T-cell (primary cell): ENCODE results near the gene WNT9A. TPM values are rescaled to one million over a fixed set of nuclear protein-coding genes. Genes with fewer than 3 reads are reported as not detected.

Source experiments
- ATAC-seq, 4 experiments: fragments of 200-7000 bp in 3 of 4; fragments of 150-1000 bp in 1 of 4; cut with Tn5 transposase; replicated peaks in 1 of 4; 1 replicate in 3 of 4; 2 replicates in 1 of 4; pipeline ENCODE4 v1.10.0; 2021; ENCODE audit warnings: moderate library complexity in 3 of 4, mild to moderate bottlenecking in 2 of 4, moderate number of reproducible peaks in 1 of 4
- CTCF ChIA-PET, 2 donors: fragments of 300-600 bp; sonication (Branson Sonifier 250); formaldehyde crosslinking; loops; one replicate each; lab custom pipeline; 2022; ENCODE audit warnings: antibody characterized with exemption in 2 of 2; lab: Charles Lee
- POLR2A ChIA-PET, 2 donors: fragments of 300-600 bp; sonication (Branson Sonifier 250); formaldehyde crosslinking; loops; one replicate each; lab custom pipeline; 2022; ENCODE audit warnings: antibody characterized with exemption in 2 of 2; lab: Charles Lee
- DNase-seq, 35 experiments: peaks; one replicate each; pipeline versions ENCODE4 v3.0.0 to v3.0.0-alpha.2; 2013 to 2023
- H3K27ac ChIP-seq: one replicate; pipeline ENCODE4 v1.5.1; 2013; ENCODE audit warnings: low read length
- H3K27me3 ChIP-seq, 2 experiments: replicated peaks in 1 of 2; 1 replicate in 1 of 2; 2 replicates in 1 of 2; pipeline versions ENCODE4 v1.6.1 to v1.7.0; 2013; ENCODE audit warnings: low read length in 1 of 2, mixed read lengths in 1 of 2; ENCODE audit not compliant: control insufficient read depth in 2 of 2, insufficient read depth in 2 of 2; ENCODE audit errors: extremely low read depth in 1 of 2
- H3K36me3 ChIP-seq, 2 donors: 1 replicate in 1 of 2; 2 replicates in 1 of 2; pipeline versions ENCODE4 v1.6.1 to v1.7.0; 2013; ENCODE audit warnings: low read length in 1 of 2; ENCODE audit not compliant: control insufficient read depth in 2 of 2, insufficient read depth in 1 of 2; ENCODE audit errors: extremely low read depth in 1 of 2
- H3K4me1 ChIP-seq, 2 experiments: 1 replicate in 1 of 2; 2 replicates in 1 of 2; pipeline versions ENCODE4 v1.6.1 to v1.7.0; 2013; ENCODE audit warnings: low read length in 2 of 2, mixed read lengths in 1 of 2; ENCODE audit not compliant: insufficient read depth in 2 of 2, control insufficient read depth in 1 of 2; ENCODE audit errors: extremely low read depth in 1 of 2
- H3K4me3 ChIP-seq, 2 donors: 1 replicate in 1 of 2; 2 replicates in 1 of 2; pipeline versions ENCODE4 v1.5.1 to v1.7.0; 2013; ENCODE audit warnings: mild to moderate bottlenecking in 2 of 2, low read length in 1 of 2, moderate library complexity in 1 of 2; ENCODE audit not compliant: control insufficient read depth in 1 of 2; ENCODE audit errors: extremely low read depth in 1 of 2
- H3K9me3 ChIP-seq: 2 replicates; pipeline ENCODE4 v1.7.0; 2013
- H3K27ac Mint-ChIP-seq, 2 donors: one replicate each; pipeline ENCODE4 v1.8.0; 2020 to 2021; ENCODE audit warnings: mild to moderate bottlenecking in 2 of 2, mixed read lengths in 2 of 2
- H3K27me3 Mint-ChIP-seq, 2 donors: one replicate each; pipeline ENCODE4 v1.8.0; 2021 to 2022; ENCODE audit warnings: mixed read lengths in 2 of 2
- H3K36me3 Mint-ChIP-seq: one replicate; pipeline ENCODE4 v1.8.0; 2021; ENCODE audit warnings: mixed read lengths
- H3K4me1 Mint-ChIP-seq, 3 donors: one replicate each; pipeline ENCODE4 v1.8.0; 2020 to 2022; ENCODE audit warnings: mixed read lengths in 3 of 3, mild to moderate bottlenecking in 1 of 3
- H3K4me3 Mint-ChIP-seq, 3 donors: one replicate each; pipeline ENCODE4 v1.8.0; 2020 to 2022; ENCODE audit warnings: mild to moderate bottlenecking in 3 of 3, mixed read lengths in 3 of 3, moderate library complexity in 3 of 3
- H3K9me3 Mint-ChIP-seq, 3 donors: one replicate each; pipeline ENCODE4 v1.8.0; 2020 to 2022; ENCODE audit warnings: mixed read lengths in 3 of 3
- WGBS: methylation state at CpG from one replicate; pipeline ENCODE4 v1.1.5; 2013; ENCODE audit warnings: missing lambda C conversion rate; ENCODE audit not compliant: insufficient coverage; 5-methylcytosine and 5-hydroxymethylcytosine counted together
- total RNA-seq, 35 experiments: library from RNA in 6 of 35; stranded (reverse) in 6 of 35; fragments of 120-200 nt in 1 of 35; gene quantifications; one replicate each; pipeline versions ENCODE4 v1.2.1 to v1.2.4 and lab custom pipeline; 2013 to 2026

The WNT9A gene
- total RNA-seq, 5 donors from 2014 or later (not counting 1 experiment from before 2014, with no cell fraction given): 0.12 to 0.72 (median 0.48) TPM; not detected in 1

DNA sequence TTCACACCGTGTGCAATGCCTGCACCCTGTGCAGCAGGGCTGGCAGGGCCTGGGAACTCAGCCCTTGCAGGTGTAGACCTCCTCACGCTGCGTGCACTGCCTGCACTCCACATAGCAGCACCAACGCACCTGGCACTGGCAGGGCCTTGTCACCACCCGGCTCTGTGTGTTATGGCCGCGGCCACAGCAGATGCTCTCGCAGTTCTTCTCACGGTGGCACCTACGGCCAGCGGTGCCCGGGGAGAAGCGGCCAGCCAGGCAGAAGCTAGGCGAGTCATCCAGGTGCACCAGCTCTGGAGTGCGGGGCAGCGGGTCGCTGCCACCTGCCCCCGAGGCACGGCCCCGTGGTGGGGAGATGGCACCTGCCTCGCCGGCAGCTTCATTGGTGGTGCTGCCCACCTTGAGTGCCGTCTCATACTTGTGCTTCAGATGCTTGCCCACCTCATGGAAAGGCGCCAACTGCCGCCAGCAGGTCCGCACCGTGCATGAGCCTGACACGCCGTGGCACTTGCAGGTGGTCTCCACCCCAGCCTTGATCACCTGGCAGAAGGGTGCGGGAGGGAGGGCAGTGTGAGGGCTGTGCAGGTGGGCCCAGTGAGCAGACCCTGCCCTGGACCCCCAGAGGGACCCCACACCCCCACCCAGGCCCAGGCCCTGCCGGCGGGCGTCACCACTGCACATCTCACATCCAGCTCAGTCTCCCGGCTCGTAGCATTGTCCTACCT lies 26.1 kb downstream of the WNT9A start:
- H3K36me3 Mint-ChIP-seq: no peaks in the 10 kb centered on the region
- Histone ChIP-seq H3K9me3 (no peaks in the 10 kb centered on the region), H3K4me1 (no peaks in the 10 kb centered on the region), H3K27ac (no peak overlapping the region), H3K4me3 (no peak overlapping the region), H3K36me3 (no peaks in the 10 kb centered on the region), H3K27me3 (peaks cover 0 to 14% of the 10 kb centered on the region in 2 experiments)
- H3K9me3 Mint-ChIP-seq: no peaks in the 10 kb centered on the region
- ATAC-seq (no peak), DNase-seq (no peak)
- POLR2A ChIA-PET: no interaction called here
- H3K27ac Mint-ChIP-seq: no peak overlapping the region
- CTCF ChIA-PET: no interaction called here
- WGBS: 86% methylated on average over 31 of the region's 35 CpGs
- H3K27me3 Mint-ChIP-seq: no peaks in the 10 kb centered on the region
- H3K4me1 Mint-ChIP-seq: no peaks in the 10 kb centered on the region
- H3K4me3 Mint-ChIP-seq: no peak overlapping the region

DNA sequence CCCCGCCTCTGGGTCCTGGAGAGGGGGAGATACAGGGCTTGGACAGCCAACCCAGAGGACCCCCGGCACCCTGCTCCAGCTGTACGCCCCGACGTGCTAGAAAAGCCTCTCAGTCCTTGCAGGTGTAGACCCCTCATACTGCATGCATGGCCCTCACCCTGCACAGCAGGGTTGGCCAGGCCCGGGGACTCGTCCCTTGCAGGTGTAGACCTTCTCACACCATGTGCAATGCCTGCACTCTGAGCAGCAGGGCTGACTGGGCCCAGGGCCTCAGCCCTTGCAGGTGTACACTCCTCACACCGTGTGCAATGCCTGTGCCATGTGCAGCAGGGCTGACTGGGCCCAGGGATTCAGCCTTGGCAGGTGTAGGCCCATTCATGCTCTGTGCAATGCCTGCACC lies 26.8 kb downstream of the WNT9A start:
- CTCF ChIA-PET: no interaction called here
- no peak overlapping the region for H3K4me3 ChIP-seq
- POLR2A ChIA-PET: no interaction called here
- no peaks in the 10 kb centered on the region for H3K9me3 ChIP-seq
- WGBS: 86% methylated on average over 8 of the region's 8 CpGs
- H3K4me3 Mint-ChIP-seq: no peak overlapping the region
- DNase-seq: no peak
- H3K4me1 ChIP-seq: no peaks in the 10 kb centered on the region
- H3K27ac ChIP-seq: no peak overlapping the region
- H3K4me1 Mint-ChIP-seq: no peaks in the 10 kb centered on the region
- no peak overlapping the region for H3K27ac Mint-ChIP-seq
- no peaks in the 10 kb centered on the region for H3K9me3 Mint-ChIP-seq
- peaks cover 0 to 16% of the 10 kb centered on the region in 2 experiments for H3K27me3 ChIP-seq
- ATAC-seq: no peak
- H3K36me3 ChIP-seq: no peaks in the 10 kb centered on the region
- no peaks in the 10 kb centered on the region for H3K27me3 Mint-ChIP-seq
- no peaks in the 10 kb centered on the region for H3K36me3 Mint-ChIP-seq

DNA sequence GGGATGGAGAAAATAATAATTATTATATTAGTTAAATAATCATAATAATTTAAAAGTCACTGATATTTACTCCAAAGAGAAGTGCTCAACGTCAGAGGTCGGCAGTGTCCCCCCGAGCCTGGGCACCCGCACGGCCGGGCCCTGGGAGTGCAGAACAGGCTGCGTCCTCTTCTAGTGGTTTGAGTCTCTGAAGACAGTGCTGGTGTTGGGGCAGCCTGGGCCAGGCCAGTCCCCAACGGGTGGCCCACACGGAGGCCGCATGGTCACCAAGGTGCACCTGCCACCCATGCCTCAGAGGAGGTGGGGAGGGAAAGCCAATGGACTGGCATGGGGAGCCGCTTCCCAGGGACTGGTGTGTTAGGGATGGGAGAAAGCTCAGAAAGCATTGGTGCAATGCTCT lies 27.3 kb downstream of the WNT9A start:
- no peaks in the 10 kb centered on the region for H3K27me3 Mint-ChIP-seq

DNA sequence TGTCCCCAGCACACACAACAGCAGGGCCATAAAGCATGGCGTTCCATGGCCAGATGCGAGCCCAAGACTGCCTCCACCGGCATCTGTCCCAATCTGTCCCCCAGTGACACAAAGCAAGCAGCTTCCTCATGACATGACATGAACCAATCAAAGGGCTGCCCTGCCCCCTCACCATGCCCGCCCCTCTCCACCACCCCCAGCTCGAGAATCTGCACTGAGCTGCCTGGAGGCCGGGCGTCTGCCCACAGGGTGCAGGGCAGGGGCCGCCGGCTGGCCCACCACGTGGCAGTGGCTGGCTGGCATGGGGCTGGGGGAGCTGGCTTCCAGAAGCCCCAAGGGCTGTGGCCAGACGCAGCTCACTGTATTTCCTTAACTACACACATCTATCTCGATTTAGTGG lies 27.8 kb downstream of the WNT9A start:
- no peak overlapping the region for H3K27ac ChIP-seq
- H3K4me3 ChIP-seq: no peak overlapping the region
- WGBS: 74% methylated on average over 3 of the region's 12 CpGs
- H3K27me3 Mint-ChIP-seq: no peaks in the 10 kb centered on the region
- ChIA-PET POLR2A (interaction anchor here in 1 of 2 donors (0.6 kb wide), 1 partner anchor 511 kb away, joined by 4 read pairs; no protein-coding TSS in a partner anchor), CTCF (no interaction called here)
- no peak overlapping the region for H3K27ac Mint-ChIP-seq
- H3K36me3 ChIP-seq: no peaks in the 10 kb centered on the region
- H3K27me3 ChIP-seq: peaks cover 0 to 13% of the 10 kb centered on the region in 2 experiments
- no peak overlapping the region for H3K4me3 Mint-ChIP-seq
- ATAC-seq (no peak), DNase-seq (no peak)
- H3K4me1 ChIP-seq: no peaks in the 10 kb centered on the region
- no peaks in the 10 kb centered on the region for H3K36me3 Mint-ChIP-seq
- H3K9me3 ChIP-seq: no peaks in the 10 kb centered on the region
- H3K9me3 Mint-ChIP-seq: no peaks in the 10 kb centered on the region
- no peaks in the 10 kb centered on the region for H3K4me1 Mint-ChIP-seq

More for the DNA sequence above, 27.3 kb downstream of the WNT9A start:
- H3K36me3 ChIP-seq: no peaks in the 10 kb centered on the region
- Mint-ChIP-seq H3K36me3 (no peaks in the 10 kb centered on the region), H3K4me1 (no peaks in the 10 kb centered on the region), H3K27ac (no peak overlapping the region), H3K4me3 (no peak overlapping the region), H3K9me3 (no peaks in the 10 kb centered on the region)
- no peak overlapping the region for H3K4me3 ChIP-seq
- no peak overlapping the region for H3K27ac ChIP-seq
- H3K4me1 ChIP-seq: no peaks in the 10 kb centered on the region
- H3K27me3 ChIP-seq: peaks cover 0 to 13% of the 10 kb centered on the region in 2 experiments
- no peak for ATAC-seq
- POLR2A ChIA-PET: interaction anchor here in 1 of 2 donors (0.6 kb wide), 1 partner anchor 511 kb away, joined by 4 read pairs; no protein-coding TSS in a partner anchor
- DNase-seq: no peak
- CTCF ChIA-PET: no interaction called here
- WGBS: 95% methylated on average over 11 of the region's 11 CpGs
- no peaks in the 10 kb centered on the region for H3K9me3 ChIP-seq

DNA sequence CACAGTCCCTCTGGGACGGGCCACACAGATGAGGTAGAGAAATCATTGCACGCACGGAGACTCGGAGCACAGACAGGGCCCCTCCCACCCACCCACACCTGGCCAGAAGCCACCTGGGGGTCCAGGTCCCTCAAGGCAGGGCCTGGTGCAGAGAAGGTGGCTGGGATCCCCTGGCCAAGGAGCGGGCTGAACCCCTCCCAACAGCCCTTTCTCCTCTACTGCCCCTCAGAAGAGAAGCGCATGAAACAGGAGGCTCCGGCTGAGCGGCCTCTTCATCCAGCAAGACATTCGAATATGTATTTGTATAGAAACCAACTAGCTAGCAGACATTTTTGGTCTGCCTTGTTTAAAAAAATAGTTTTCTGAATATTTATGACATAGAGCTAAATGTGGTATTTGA lies 29.0 kb downstream of the WNT9A start:
- ATAC-seq: no peak
- no peaks in the 10 kb centered on the region for H3K4me1 ChIP-seq
- no peak overlapping the region for H3K4me3 ChIP-seq
- H3K27ac ChIP-seq: no peak overlapping the region
- no peak for DNase-seq
- H3K36me3 Mint-ChIP-seq: no peaks in the 10 kb centered on the region
- no peaks in the 10 kb centered on the region for H3K4me1 Mint-ChIP-seq
- H3K27ac Mint-ChIP-seq: no peak overlapping the region
- H3K27me3 ChIP-seq: peaks cover 0 to 13% of the 10 kb centered on the region in 2 experiments
- H3K27me3 Mint-ChIP-seq: no peaks in the 10 kb centered on the region
- no peaks in the 10 kb centered on the region for H3K9me3 Mint-ChIP-seq
- H3K4me3 Mint-ChIP-seq: no peak overlapping the region
- ChIA-PET POLR2A (no interaction called here), CTCF (no interaction called here)
- no peaks in the 10 kb centered on the region for H3K9me3 ChIP-seq
- H3K36me3 ChIP-seq: no peaks in the 10 kb centered on the region
- 60% methylated on average over 1 of the region's 9 CpGs for WGBS

DNA sequence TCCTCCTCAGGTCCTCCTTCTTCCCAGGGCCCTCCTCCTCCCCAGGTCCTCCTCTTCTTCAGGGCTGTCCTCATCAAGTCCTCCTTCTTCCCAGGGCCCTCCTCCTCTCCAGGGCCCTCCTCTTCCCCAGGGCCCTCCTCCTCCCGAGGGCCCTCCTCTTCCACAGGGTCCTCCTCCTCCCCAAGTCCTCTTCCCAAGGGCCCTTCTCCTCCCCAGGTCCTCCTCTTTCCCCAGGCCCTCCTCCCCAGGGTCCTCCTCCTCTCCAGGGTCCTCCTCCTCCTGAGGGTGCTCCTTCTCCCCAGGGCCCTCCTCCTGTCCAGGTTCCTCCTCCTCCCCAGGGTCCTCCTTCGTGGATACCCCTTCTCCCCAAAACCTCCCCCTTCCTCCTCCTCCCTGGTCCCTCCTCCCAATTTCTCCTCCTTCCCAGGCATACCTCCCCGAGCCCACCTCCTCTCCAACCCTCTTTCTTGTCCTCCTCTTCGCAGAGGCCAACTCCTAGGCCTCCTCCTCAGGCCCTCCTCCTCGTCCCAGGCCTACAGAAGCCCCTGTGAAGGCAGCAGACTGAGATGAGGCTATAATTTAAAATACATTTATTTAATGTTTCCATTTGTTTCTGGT lies 29.5 kb downstream of the WNT9A start:
- Mint-ChIP-seq H3K27me3 (no peaks in the 10 kb centered on the region), H3K9me3 (no peaks in the 10 kb centered on the region)

More for the DNA sequence above, 29.5 kb downstream of the WNT9A start:
- Mint-ChIP-seq H3K27ac (no peak overlapping the region), H3K4me1 (no peaks in the 10 kb centered on the region), H3K36me3 (no peaks in the 10 kb centered on the region), H3K4me3 (no peak overlapping the region)
- no peaks in the 10 kb centered on the region for H3K4me1 ChIP-seq
- ATAC-seq (no peak), DNase-seq (no peak)
- no peaks in the 10 kb centered on the region for H3K9me3 ChIP-seq
- H3K4me3 ChIP-seq: no peak overlapping the region
- ChIA-PET CTCF (no interaction called here), POLR2A (no interaction called here)
- H3K27ac ChIP-seq: no peak overlapping the region
- 63% methylated on average over 2 of the region's 5 CpGs for WGBS
- H3K36me3 ChIP-seq: no peaks in the 10 kb centered on the region
- H3K27me3 ChIP-seq: peaks cover 0 to 18% of the 10 kb centered on the region in 2 experiments
